GM19193 (cell line): ENCODE data around the gene THAP12.

Experiments
- POLR2A ChIP-seq: IDR thresholded peaks from 4 replicates; pipeline ENCODE4 v1.6.1; 2011; ENCODE audit not compliant: insufficient read depth, insufficient read length; ENCODE audit errors: extremely low read depth

Gene THAP12

DNA sequence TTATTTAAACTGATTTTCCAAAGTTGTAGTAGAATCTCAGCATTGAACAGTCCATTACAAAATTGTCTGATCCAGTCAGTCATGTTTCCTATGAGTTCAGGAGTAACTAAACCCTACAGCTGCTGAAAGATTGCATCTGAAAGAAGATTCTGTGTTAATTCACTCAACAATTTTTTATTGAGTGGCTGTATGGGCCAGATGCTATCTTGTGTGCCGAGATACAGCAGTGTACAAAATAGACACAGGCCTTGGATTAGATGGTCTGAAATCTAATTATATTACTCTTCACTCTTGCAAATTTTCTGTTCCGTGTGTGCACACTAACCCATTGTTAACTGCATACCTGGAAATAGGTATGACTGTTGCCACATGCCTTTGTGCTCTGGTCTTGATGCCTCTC is 7.5 kb upstream of the THAP12 start:
- no peak for TF ChIP-seq POLR2A

DNA sequence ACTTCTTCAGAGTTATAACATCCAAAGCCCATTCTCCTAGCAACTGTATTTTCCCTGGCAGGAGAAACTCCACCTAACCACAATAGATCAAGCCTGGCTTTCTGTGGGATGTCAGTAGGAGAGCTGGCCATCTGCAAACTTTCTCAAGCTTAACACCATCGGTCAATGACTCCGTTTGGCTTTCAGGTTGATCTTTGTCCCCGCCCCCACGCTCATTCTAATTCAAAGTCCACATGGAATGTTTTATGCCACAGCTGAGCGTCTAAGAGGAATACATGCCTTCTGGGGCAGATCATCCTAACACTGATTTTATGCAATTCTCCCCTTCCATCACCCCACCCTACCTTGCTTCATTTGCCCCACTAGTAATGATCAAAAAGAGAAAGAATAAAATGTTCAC is 5.0 kb upstream of the THAP12 start:
- TF ChIP-seq POLR2A: no peak

GRCh38 chr11:76382209-76382608 is 1.3 kb upstream of the THAP12 start:
- TF ChIP-seq POLR2A: no peak

DNA sequence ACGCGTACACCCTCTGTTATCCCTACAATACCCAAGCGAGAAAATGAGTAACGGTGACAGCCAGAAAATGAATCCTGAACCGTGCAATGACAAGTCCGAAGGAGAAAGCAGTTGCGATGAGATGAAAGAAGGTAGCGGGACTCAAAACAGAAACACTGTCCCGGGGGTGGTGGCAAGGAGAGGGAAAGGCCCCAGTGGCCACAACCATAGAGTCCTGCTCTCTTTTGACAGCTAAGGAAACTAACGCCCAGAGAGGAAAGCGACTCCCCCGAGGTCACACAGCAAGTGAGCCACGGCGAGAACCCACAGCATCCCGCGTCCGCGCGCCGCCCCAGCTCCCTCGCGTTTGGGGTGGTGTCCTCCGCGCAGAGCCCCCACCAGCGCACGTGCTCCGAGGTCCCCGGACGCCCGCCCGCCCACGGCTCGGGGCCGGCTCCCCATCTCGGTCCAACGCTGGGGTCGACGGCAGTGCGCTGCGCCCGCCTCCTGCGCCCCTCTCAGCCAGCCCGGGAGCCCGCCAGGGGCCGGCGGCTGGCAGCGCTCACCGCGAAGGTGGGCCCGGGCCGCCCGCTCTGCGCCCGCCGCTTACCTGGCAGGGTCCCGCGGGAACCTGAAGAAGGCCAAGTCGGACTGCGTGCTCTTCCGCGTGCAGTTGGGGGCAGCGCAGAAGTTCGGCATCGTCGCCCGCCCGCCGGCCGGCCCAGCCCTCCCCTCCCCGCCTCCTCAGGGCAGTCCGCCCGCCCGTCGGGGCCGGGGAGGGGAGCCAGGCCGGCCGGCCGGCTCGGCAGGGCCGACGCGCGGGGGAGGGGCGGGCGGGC is 564 bp downstream of the THAP12 start:
- TF ChIP-seq POLR2A: peak; percentile 39

DNA sequence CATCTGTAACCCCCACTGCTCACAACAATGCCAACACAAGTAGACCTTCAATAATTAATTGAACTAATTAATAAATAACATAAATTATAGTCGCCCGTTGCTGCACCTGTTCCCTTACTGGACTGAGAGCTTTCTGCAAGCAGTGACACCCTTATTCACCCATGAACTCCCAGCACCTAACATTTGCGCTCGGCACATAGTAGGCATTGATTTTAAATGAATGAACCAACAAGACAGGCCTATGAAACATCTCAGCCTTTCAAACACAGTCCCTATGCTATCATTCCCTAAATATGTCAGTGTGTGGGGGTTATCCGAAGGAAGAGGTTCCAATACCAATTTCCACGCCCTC is 1.1 kb downstream of the THAP12 start:
- no peak for TF ChIP-seq POLR2A

DNA sequence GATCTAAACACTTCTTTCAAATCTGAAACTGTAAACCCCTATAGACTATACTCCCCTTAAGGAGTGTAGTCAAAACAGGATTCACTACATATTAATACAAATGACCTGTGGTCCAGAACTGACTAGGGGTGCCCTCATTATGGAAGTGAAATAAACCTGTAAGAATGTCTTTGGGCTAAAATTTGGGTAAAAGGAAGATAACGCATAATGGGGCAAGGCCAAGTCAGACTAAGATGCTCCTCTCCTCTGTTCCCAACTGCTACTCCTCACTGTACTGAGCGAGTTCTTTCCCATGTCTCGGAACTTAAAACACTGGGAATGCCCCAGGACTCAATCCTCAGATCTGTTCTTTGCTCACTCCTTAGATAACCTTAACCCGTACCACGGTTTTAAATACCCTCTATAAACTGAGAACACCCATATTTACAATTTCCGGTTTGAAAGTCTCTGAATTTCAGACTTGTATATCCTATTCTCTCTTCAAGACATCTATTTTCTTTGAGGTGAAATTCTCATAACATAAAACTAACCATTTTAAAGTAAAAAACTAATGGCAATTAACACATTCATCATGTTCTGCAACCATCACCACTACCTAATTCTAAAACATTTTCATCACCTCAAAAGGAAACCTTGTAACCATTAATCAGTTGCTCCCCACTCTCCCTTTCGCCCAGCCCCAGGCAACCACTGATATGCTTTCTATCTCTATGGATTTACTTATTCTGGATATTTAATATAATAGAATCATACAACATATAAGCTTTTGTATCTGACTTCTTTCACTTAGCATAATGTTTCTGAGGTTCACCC is 4.0 kb downstream of the THAP12 start:
- TF ChIP-seq POLR2A: no peak

DNA sequence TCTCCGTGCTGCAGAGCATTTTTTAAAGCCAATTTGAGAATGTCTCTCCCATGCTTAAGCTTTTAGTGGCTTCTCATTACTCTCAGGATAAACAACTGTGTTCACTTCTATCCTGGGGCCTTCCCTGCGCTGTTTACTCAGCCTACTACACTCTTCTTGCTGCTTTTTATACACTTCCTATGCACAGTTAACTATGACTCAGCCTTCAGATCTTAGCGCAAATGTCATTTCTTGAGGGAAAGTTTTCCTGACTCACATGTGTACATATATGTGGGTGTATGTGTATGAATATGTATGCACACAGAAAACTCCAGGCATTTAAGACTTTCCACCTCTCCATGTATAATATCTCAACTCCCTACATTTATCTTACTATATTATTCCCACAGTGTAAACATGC is 9.8 kb downstream of the THAP12 start:
- no peak for TF ChIP-seq POLR2A

GRCh38 chr11:76369406-76369805 is 11.5 kb downstream of the THAP12 start:
- TF ChIP-seq POLR2A: no peak

- no peak for TF ChIP-seq POLR2A
Measured at GRCh38 chr11:76368490-76368889, 12.4 kb downstream of the THAP12 start.

- TF ChIP-seq POLR2A: no peak
Measured at GRCh38 chr11:76365038-76365679, 15.8 kb downstream of the THAP12 start.

DNA sequence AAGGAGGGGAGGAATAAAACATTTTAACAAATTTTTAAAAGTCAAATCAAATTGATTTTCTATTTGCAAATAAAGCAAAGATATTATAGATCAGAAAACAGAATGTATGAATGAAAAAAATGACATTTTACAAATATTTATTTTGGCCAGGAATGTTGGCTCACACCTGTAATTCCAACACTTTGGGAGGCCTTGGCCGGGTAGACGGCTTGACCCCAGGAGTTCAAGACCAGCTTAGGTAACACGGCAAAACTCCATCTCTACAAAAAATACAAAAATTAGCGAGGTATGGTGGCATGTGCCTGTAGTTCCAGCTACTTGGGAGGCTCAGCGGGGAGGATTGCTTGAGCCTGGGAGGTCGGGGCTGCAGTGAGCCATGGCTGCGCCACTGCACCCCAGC is 18.2 kb downstream of the THAP12 start:
- TF ChIP-seq POLR2A: no peak

DNA sequence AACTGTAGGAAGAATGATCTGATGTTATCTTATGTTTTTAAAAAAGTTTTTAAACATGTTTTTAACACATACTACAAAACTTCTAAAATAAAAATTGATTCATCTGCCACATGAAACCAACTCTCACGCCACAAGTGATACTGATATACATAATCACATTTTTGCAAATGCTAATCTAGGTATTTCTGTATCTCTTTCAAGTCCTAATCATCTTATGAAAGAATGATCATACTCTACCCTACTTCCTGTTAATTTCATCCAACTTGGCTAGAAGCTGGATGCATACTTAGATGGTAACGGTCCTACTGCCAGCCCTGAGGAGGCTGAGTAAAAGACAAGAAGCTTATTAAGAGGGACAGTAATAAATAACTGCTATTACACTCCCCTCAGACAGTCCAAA is 19.2 kb downstream of the THAP12 start:
- TF ChIP-seq POLR2A: no peak

GRCh38 chr11:76361374-76361773 is 19.6 kb downstream of the THAP12 start:
- no peak for TF ChIP-seq POLR2A

GRCh38 chr11:76355172-76355571 is 25.8 kb downstream of the THAP12 start:
- TF ChIP-seq POLR2A: no peak

DNA sequence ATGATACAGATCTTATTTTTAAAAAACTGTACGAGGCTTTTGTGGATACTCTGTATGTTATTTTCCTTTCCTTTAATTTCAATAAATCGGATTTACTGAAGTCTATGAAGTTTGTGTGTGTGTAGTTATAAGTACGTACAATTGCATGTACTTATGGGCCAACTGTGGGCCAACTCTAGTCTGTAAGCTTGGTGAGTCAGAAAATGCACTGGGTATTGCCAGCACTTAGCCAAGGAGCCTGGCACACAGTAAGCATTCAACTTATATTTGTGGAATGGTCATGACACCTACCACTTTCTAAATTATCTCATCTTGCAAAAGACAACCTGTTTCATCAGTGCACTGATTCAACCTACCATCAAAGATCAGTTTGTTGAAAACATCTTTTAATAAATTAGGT is 32.6 kb downstream of the THAP12 start:
- no peak for TF ChIP-seq POLR2A

DNA sequence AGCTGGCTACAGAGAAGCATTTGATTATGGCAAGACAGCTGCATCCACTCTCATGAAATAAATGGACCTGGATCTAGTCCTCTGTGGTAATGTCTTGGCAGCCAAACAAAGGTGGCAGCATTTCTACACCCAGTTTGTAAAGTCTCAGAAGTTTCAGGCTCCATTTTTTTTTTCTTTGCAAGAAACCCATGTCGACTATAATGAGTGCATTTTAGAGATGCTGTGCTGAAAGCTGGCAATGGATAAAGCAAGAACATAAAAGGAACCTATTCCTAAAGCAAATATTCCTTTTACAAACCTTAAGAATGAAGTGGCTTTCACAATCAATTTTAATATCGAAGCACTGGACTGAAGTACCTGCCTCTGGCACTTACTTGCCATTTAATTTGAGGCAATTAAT is 33.5 kb downstream of the THAP12 start:
- TF ChIP-seq POLR2A: no peak
